GM19467 (cell line): ENCODE data around the gene TRIM10.

Experiments
- ATAC-seq: cut with Tn5 transposase; IDR thresholded peaks from one replicate; pipeline ENCODE4 v1.9.1; 2021; ENCODE audit warnings: mild to moderate bottlenecking, moderate library complexity; ENCODE audit not compliant: unreplicated experiment

TRIM10 gene, protein sequence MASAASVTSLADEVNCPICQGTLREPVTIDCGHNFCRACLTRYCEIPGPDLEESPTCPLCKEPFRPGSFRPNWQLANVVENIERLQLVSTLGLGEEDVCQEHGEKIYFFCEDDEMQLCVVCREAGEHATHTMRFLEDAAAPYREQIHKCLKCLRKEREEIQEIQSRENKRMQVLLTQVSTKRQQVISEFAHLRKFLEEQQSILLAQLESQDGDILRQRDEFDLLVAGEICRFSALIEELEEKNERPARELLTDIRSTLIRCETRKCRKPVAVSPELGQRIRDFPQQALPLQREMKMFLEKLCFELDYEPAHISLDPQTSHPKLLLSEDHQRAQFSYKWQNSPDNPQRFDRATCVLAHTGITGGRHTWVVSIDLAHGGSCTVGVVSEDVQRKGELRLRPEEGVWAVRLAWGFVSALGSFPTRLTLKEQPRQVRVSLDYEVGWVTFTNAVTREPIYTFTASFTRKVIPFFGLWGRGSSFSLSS

DNA sequence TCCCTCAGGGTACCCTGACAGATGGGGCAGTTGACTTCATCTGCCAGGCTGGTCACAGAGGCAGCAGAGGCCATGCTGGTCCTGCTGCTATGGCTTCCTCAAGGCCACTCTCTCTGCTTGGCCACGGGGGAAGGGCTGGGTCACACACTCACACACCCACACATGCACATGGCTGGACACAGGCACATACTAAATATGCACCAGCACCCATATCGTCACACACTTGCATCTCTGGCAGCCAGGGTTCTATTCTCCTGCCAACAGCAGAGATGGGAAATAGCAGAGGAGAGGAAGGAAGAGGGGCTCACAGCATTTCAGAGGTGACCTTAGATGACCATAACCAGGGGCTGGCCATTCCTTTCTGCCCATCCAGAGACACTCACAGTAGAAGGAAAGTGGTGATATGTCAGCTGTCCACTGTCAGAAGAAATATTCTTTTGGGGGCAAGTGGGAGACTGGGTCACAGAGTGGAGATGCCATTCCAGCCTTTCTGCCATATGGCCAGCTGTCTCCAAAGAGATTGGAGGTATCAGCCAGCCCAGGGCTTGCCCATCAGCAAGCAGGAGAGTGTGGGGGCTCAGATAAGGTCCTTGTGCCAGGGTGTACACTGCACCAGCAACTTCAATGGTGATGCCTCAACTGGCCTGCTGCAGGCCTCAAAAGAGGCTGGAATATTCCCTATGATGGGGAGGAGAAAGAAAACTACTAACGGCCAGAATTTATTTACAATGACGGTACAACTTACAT, at the start of gene TRIM10:
TRIM10 (minus strand) TSS at position 427 of the 747 bp plus-strand sequence; CDS start at position 74, 353 bp downstream.
- no peak for ATAC-seq

- ATAC-seq, result no peak
Measured at GRCh38 chr6:30207619-30208295, 46.7 kb upstream of the TRIM10 start.

GRCh38 chr6:30206799-30207618, 46.0 kb upstream of the TRIM10 start:
- no peak for ATAC-seq

DNA sequence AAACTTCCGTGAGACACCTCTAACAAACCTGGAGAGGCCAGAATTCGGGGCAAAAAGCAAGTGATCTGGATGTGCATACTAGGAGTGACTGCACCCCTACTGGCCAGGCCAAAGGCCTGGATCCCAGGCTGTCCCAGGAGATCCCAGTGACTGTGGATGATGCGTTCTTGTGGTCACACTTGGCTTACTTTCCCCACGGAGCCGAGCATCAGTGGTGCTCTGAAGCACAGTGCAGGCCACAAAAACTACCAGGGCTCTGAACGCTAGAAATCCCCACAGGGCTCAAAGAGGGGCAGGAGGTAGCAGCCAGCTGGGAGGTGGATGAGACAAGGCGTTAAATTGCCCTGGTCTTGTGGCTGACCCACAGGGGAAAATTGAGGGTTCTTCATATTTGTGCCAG, 45.1 kb upstream of the TRIM10 start:
- no peak for ATAC-seq

DNA sequence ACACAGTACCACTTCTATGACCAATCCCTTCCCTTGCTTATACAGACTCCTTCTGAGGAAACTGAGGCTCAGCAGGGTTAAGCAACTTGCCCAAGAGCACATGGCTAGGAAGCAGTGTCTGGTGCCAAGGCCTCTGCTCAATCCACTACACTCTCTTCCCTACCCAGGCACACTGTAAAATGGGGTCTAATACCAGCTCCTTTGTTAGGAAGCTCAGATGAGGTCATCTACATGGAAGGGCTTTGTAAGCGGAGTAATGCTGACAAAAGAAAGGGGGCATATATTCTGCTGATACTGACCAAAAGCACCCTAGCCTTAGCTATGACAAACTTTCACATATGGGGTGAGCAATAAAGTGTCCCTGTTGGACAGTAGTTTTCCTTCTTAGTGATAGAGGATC, 43.1 kb upstream of the TRIM10 start:
- no peak for ATAC-seq

- no peak for ATAC-seq
Measured at GRCh38 chr6:30202366-30202765, 41.4 kb upstream of the TRIM10 start.

DNA sequence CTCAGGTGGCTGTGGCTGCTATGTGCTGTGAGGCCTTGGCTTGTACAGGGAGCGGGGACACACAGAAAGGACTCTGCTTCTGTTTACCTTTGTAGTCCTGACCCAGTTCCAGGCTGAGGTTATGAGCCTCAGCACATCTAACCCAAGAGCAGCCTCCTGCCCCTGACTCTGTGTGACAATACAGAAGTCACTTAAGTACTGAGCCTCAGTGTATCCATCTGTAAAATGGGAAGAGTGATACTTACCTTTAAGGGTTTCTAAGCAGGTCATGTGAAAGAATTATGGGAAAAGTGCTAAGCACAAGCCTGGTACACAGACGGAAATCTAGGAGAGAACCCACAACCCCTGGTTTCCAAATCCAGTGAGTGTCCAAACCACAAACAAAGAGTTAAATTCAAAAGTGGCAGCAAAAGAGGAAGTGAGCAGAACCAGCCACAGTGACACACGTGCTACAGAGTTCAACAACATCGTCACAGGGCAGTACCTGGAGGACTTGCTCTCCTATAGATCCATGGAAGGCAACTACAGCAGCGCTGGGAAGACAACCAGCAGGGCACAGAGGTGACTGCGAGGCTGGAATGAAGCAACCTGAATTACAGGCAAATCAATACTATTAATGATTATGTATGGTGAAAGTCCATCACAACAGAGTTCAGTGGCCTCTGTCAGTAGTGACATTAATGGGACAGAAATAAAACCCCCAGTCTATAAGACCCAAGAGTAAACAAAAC, 39.7 kb upstream of the TRIM10 start:
- ATAC-seq, result no peak

GRCh38 chr6:30198166-30199084, 37.4 kb upstream of the TRIM10 start:
- no peak for ATAC-seq

- no peak for ATAC-seq
Measured at GRCh38 chr6:30196376-30196775, 35.4 kb upstream of the TRIM10 start.

- ATAC-seq, result no peak
Measured at GRCh38 chr6:30195951-30196350, 34.9 kb upstream of the TRIM10 start.

- no peak for ATAC-seq
Measured at GRCh38 chr6:30194797-30195690, 34.0 kb upstream of the TRIM10 start.

- ATAC-seq, result no peak
Measured at GRCh38 chr6:30192076-30192475, 31.1 kb upstream of the TRIM10 start.

GRCh38 chr6:30188541-30188940, 27.5 kb upstream of the TRIM10 start:
- ATAC-seq, result no peak

- ATAC-seq, result no peak
Measured at GRCh38 chr6:30185846-30186484, 25.0 kb upstream of the TRIM10 start.

- ATAC-seq, result no peak
Measured at GRCh38 chr6:30184417-30185031, 23.5 kb upstream of the TRIM10 start.

DNA sequence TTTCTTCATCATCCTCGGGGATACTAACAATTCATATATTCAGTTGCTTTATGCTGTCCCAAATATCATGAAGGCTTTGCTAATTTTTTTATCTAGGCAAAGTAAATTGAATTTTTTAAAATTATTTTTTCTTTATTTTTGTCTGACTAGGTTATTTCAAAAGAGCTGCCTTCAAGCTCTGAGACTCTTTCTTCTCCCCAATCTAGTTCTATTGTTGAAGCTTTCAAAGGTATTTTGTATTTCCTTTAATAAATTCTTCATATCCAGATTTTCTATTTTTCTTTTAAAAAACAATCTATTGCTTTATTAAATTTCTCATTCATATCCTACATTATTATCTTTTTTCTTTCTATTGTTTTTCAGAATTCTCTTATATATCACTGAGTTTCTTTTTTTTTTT, 19.1 kb upstream of the TRIM10 start:
- ATAC-seq, result no peak

DNA sequence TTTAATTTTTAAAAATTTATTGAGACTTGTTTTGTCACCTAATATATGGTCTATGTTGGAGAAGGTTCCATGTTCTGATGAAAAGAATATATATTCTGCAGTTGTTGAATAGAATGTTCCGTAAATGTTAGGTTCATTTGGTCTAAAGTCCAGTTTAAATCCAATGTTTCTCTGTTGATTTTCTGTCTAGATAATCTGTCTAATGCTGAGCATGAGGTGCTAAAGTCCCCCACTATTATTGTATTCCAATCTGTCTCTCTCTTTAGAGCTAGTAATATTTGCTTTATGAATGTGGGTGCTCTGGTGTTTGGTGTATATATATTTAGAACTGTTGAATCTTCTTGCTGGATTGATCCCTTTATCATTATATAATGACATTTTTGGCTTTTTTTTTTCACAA, 17.8 kb upstream of the TRIM10 start:
- no peak for ATAC-seq
